HEK293T (cell line): ENCODE data around the gene FXN.

Source experiments
- CTCF ChIA-PET: fragments of 350-600 bp; formaldehyde crosslinking; extraction: SDS; loops from one replicate; lab custom pipeline; 2021; ENCODE audit warnings: antibody characterized with exemption, inconsistent platforms; lab: Yijun Ruan, JAX
- POLR2A ChIA-PET: fragments of 350-600 bp; formaldehyde crosslinking; extraction: SDS; loops from one replicate; lab custom pipeline; 2020; ENCODE audit warnings: antibody characterized with exemption, inconsistent platforms; lab: Yijun Ruan, JAX
- DNase-seq: peaks from one replicate; pipeline ENCODE4 v3.0.0; 2012; ENCODE audit warnings: mixed read lengths; ENCODE audit errors: extremely low spot score
- ARNT ChIP-seq: fragments of 450-650 bp; IDR thresholded peaks from 2 replicates; pipeline ENCODE4 v1.6.1; 2017; ENCODE audit warnings: mild to moderate bottlenecking
- BHLHE40 ChIP-seq: fragments of 450-650 bp; IDR thresholded peaks from 2 replicates; pipeline ENCODE4 v1.6.1; 2016; ENCODE audit warnings: mild to moderate bottlenecking, moderate library complexity, borderline replicate concordance
- CTBP1 ChIP-seq: fragments of 450-650 bp; IDR thresholded peaks from 2 replicates; pipeline ENCODE4 v1.6.1; 2016; ENCODE audit warnings: borderline replicate concordance
- ELF4 ChIP-seq: fragments of 450-650 bp; IDR thresholded peaks from 2 replicates; pipeline ENCODE4 v1.6.1; 2017; ENCODE audit warnings: antibody characterized with exemption
- FOXA1 ChIP-seq: fragments of 450-650 bp; IDR thresholded peaks from 2 replicates; pipeline ENCODE4 v1.6.1; 2016; ENCODE audit warnings: mild to moderate bottlenecking
- FOXK2 ChIP-seq: fragments of 450-650 bp; IDR thresholded peaks from 2 replicates; pipeline ENCODE4 v1.6.1; 2016; ENCODE audit warnings: mild to moderate bottlenecking
- FOXM1 ChIP-seq: fragments of 450-650 bp; IDR thresholded peaks from 2 replicates; pipeline ENCODE4 v1.6.1; 2017; ENCODE audit warnings: mild to moderate bottlenecking, borderline replicate concordance
- HDGF ChIP-seq: fragments of 450-650 bp; IDR thresholded peaks from 2 replicates; pipeline ENCODE4 v1.6.1; 2017; ENCODE audit warnings: antibody characterized with exemption, borderline replicate concordance
- L3MBTL2 ChIP-seq: fragments of 450-650 bp; conservative IDR thresholded peaks from 2 replicates; pipeline ENCODE4 v1.6.1; 2016; ENCODE audit warnings: mild to moderate bottlenecking
- LEF1 ChIP-seq: fragments of 450-650 bp; IDR thresholded peaks from 2 replicates; pipeline ENCODE4 v1.6.1; 2017; ENCODE audit warnings: mild to moderate bottlenecking, borderline replicate concordance
- NFRKB ChIP-seq: fragments of 450-650 bp; IDR thresholded peaks from 2 replicates; pipeline ENCODE4 v1.6.1; 2016; ENCODE audit warnings: mild to moderate bottlenecking, moderate library complexity
- PKNOX1 ChIP-seq: fragments of 450-650 bp; IDR thresholded peaks from 2 replicates; pipeline ENCODE4 v1.6.1; 2016
- SP1 ChIP-seq: fragments of 450-650 bp; IDR thresholded peaks from 2 replicates; pipeline ENCODE4 v1.6.1; 2017
- SUZ12 ChIP-seq: fragments of 450-650 bp; IDR thresholded peaks from 2 replicates; pipeline ENCODE4 v1.6.1; 2016; ENCODE audit warnings: mild to moderate bottlenecking
- TARDBP ChIP-seq: fragments of 450-650 bp; IDR thresholded peaks from 2 replicates; pipeline ENCODE4 v1.6.1; 2016
- ZNF384 ChIP-seq: fragments of 450-650 bp; IDR thresholded peaks from 2 replicates; pipeline ENCODE4 v1.6.1; 2016

Gene FXN

GRCh38 chr9:69009708-69010107 is 25.8 kb upstream of the FXN start:
- TF ChIP-seq SP1, result no peak
- no peak for TF ChIP-seq ELF4
- no peak for TF ChIP-seq HDGF
- no peak for TF ChIP-seq FOXK2
- TF ChIP-seq ARNT, result no peak
- TF ChIP-seq ZNF384, result no peak
- ChIA-PET POLR2A (interaction anchor here (0.7 kb wide), 1 partner anchor 230 kb away, joined by 3 read pairs; a partner anchor contains a TSS), CTCF (no interaction called here)
- no peak for DNase-seq

- ChIA-PET CTCF (interaction anchor here (1.3 kb wide), 1 partner anchor 23 kb away, joined by 3 read pairs; the partner anchor contains the start of gene FXN), POLR2A (no interaction called here)
- DNase-seq, result no peak
- TF ChIP-seq BHLHE40 (no peak), HDGF (no peak), CTBP1 (no peak), ZNF384 (no peak), FOXM1 (no peak), LEF1 (no peak)
Observed at GRCh38 chr9:69012696-69013381, 22.7 kb upstream of the FXN start.

- CTCF ChIA-PET, result no interaction called here
- POLR2A ChIA-PET, result no interaction called here
- TF ChIP-seq CTBP1 (no peak), ELF4 (no peak), SP1 (no peak), LEF1 (no peak), ARNT (no peak), FOXA1 (no peak)
- DNase-seq, result no peak
Observed at GRCh38 chr9:69013382-69013727, 22.2 kb upstream of the FXN start.

GRCh38 chr9:69014013-69014412 is 21.5 kb upstream of the FXN start, which contains the start of gene PRKACG:
TSS of gene PRKACG (minus strand) at chr9:69014113. CDS start at chr9:69014092, 21 bp downstream.
- ChIA-PET CTCF (no interaction called here), POLR2A (no interaction called here)
- TF ChIP-seq FOXM1 (no peak), SP1 (no peak), CTBP1 (no peak), NFRKB (no peak), ELF4 (no peak), ZNF384 (no peak), SUZ12 (no peak), ARNT (no peak), FOXK2 (no peak)
- no peak for DNase-seq

- ChIA-PET CTCF (no interaction called here), POLR2A (no interaction called here)
- TF ChIP-seq BHLHE40, result no peak
- TF ChIP-seq TARDBP, result no peak
- no peak for TF ChIP-seq CTBP1
- TF ChIP-seq L3MBTL2, result no peak
- TF ChIP-seq SUZ12, result no peak
- no peak for TF ChIP-seq ZNF384
- no peak for TF ChIP-seq SP1
- TF ChIP-seq FOXA1, result no peak
- no peak for TF ChIP-seq FOXM1
- no peak for TF ChIP-seq HDGF
- no peak for TF ChIP-seq ARNT
- no peak for TF ChIP-seq ELF4
- no peak for TF ChIP-seq FOXK2
- TF ChIP-seq LEF1, result no peak
- no peak for TF ChIP-seq NFRKB
- no peak for TF ChIP-seq PKNOX1
- DNase-seq, result no peak
Observed at GRCh38 chr9:69016191-69017096, 19.1 kb upstream of the FXN start.

- CTCF ChIA-PET, result no interaction called here
- DNase-seq, result no peak
- POLR2A ChIA-PET, result no interaction called here
Observed at GRCh38 chr9:69018737-69019136, 16.8 kb upstream of the FXN start.

More at GRCh38 chr9:69018737-69019136, 16.8 kb upstream of the FXN start:
- no peak for TF ChIP-seq ELF4
- TF ChIP-seq BHLHE40, result no peak
- TF ChIP-seq HDGF, result no peak
- no peak for TF ChIP-seq TARDBP
- TF ChIP-seq FOXM1, result no peak
- no peak for TF ChIP-seq FOXK2
- no peak for TF ChIP-seq L3MBTL2
- TF ChIP-seq SP1, result no peak
- no peak for TF ChIP-seq PKNOX1
- no peak for TF ChIP-seq CTBP1
- TF ChIP-seq ZNF384, result no peak
- no peak for TF ChIP-seq NFRKB
- no peak for TF ChIP-seq LEF1
- TF ChIP-seq FOXA1, result no peak
- no peak for TF ChIP-seq SUZ12
- TF ChIP-seq ARNT, result no peak
